ENCODE data around the gene HOATZ. TPM values are rescaled to one million over a fixed set of nuclear protein-coding genes. Genes with fewer than 3 reads are reported as not detected.

The HOATZ gene
- total RNA-seq, 2 experiments from 2014 or later = not detected

- DNase-seq = no peak
- Mint-ChIP-seq H3K27ac (no peak overlapping the region), H3K4me1 (ENCODE audit: low read depth) (no peaks in the 10 kb centered on the region), H3K36me3 (no peaks in the 10 kb centered on the region), H3K9me3 (no peaks in the 10 kb centered on the region), H3K4me3 (no peak overlapping the region), H3K27me3 (peaks cover 6% of the 10 kb centered on the region)
- POLR2A ChIA-PET = no interaction called here
- intact Hi-C loops (cut with micrococcal nuclease) = no loop called here
- CTCF ChIA-PET = no interaction called here
These were observed 58.0 kb downstream of the HOATZ start for GRCh38 chr11:111572581-111572980.

- ChIA-PET POLR2A (no interaction called here), CTCF (interaction anchor here (1.1 kb wide), 1 partner anchor 119 kb away, joined by 4 read pairs; no protein-coding TSS in a partner anchor)
- H3K36me3 Mint-ChIP-seq = no peaks in the 10 kb centered on the region
- H3K27me3 Mint-ChIP-seq = peaks cover 6% of the 10 kb centered on the region
- no peak overlapping the region for H3K27ac Mint-ChIP-seq
- no peak for DNase-seq
- no peak overlapping the region for H3K4me3 Mint-ChIP-seq
- intact Hi-C loops (cut with micrococcal nuclease) = no loop called here
- no peaks in the 10 kb centered on the region for H3K4me1 Mint-ChIP-seq (ENCODE audit: low read depth)
- H3K9me3 Mint-ChIP-seq = no peaks in the 10 kb centered on the region
These were observed 59.3 kb downstream of the HOATZ start for GRCh38 chr11:111573821-111574249.

- DNase-seq = no peak
- Mint-ChIP-seq H3K27ac (no peak overlapping the region), H3K4me3 (no peak overlapping the region), H3K4me1 (ENCODE audit: low read depth) (no peaks in the 10 kb centered on the region), H3K27me3 (peaks cover 6% of the 10 kb centered on the region), H3K9me3 (no peaks in the 10 kb centered on the region), H3K36me3 (no peaks in the 10 kb centered on the region)
- ChIA-PET CTCF (interaction anchor here (1.1 kb wide), 1 partner anchor 120 kb away, joined by 4 read pairs; no protein-coding TSS in a partner anchor), POLR2A (no interaction called here)
- intact Hi-C loops (cut with micrococcal nuclease) = no loop called here
These were observed 60.0 kb downstream of the HOATZ start for GRCh38 chr11:111574373-111575225.

- H3K4me3 Mint-ChIP-seq = no peak overlapping the region
- CTCF ChIA-PET = no interaction called here
- no peaks in the 10 kb centered on the region for H3K4me1 Mint-ChIP-seq (ENCODE audit: low read depth)
- no peaks in the 10 kb centered on the region for H3K9me3 Mint-ChIP-seq
- no peak overlapping the region for H3K27ac Mint-ChIP-seq
- POLR2A ChIA-PET = no interaction called here
- no peaks in the 10 kb centered on the region for H3K36me3 Mint-ChIP-seq
- DNase-seq = no peak
- peaks cover 5% of the 10 kb centered on the region for H3K27me3 Mint-ChIP-seq
- intact Hi-C loops (cut with micrococcal nuclease) = no loop called here
These were observed 61.2 kb downstream of the HOATZ start for GRCh38 chr11:111575740-111576139.

- Mint-ChIP-seq H3K36me3 (no peaks in the 10 kb centered on the region), H3K4me3 (no peak overlapping the region), H3K27ac (no peak overlapping the region), H3K4me1 (ENCODE audit: low read depth) (no peaks in the 10 kb centered on the region), H3K27me3 (no peaks in the 10 kb centered on the region), H3K9me3 (no peaks in the 10 kb centered on the region)
- intact Hi-C loops (cut with micrococcal nuclease) = no loop called here
- no peak for DNase-seq
- POLR2A ChIA-PET = no interaction called here
- CTCF ChIA-PET = interaction anchor here (1.0 kb wide), 1 partner anchor 228 kb away, joined by 3 read pairs; no protein-coding TSS in a partner anchor
These were observed 63.2 kb downstream of the HOATZ start for GRCh38 chr11:111577821-111578220.

- no peak for DNase-seq
- ChIA-PET POLR2A (no interaction called here), CTCF (interaction anchor here (1.0 kb wide), 1 partner anchor 196 kb away, joined by 4 read pairs; no protein-coding TSS in a partner anchor)
- H3K27ac Mint-ChIP-seq = no peak overlapping the region
- intact Hi-C loops (cut with micrococcal nuclease) = loop anchor here (5.0 kb wide), 1 partner anchor 129 kb away; no protein-coding TSS in a partner anchor
- H3K4me1 Mint-ChIP-seq (ENCODE audit: low read depth) = no peaks in the 10 kb centered on the region
- no peaks in the 10 kb centered on the region for H3K27me3 Mint-ChIP-seq
- H3K4me3 Mint-ChIP-seq = no peak overlapping the region
- H3K9me3 Mint-ChIP-seq = no peaks in the 10 kb centered on the region
- H3K36me3 Mint-ChIP-seq = no peaks in the 10 kb centered on the region
These were observed 66.8 kb downstream of the HOATZ start for GRCh38 chr11:111581341-111581740.

GRCh38 chr11:111582163-111582562, 67.6 kb downstream of the HOATZ start:
- H3K9me3 Mint-ChIP-seq = no peaks in the 10 kb centered on the region
- H3K4me1 Mint-ChIP-seq (ENCODE audit: low read depth) = no peaks in the 10 kb centered on the region
- H3K27me3 Mint-ChIP-seq = no peaks in the 10 kb centered on the region
- DNase-seq = no peak
- H3K4me3 Mint-ChIP-seq = no peak overlapping the region
- H3K36me3 Mint-ChIP-seq = no peaks in the 10 kb centered on the region
- CTCF ChIA-PET = interaction anchor here (1.0 kb wide), 1 partner anchor 196 kb away, joined by 4 read pairs; no protein-coding TSS in a partner anchor
- POLR2A ChIA-PET = no interaction called here
- no peak overlapping the region for H3K27ac Mint-ChIP-seq
- intact Hi-C loops (cut with micrococcal nuclease) = loop anchor here (5.0 kb wide), 1 partner anchor 130 kb away; no protein-coding TSS in a partner anchor

GRCh38 chr11:111582881-111583280, 68.3 kb downstream of the HOATZ start:
- POLR2A ChIA-PET = no interaction called here
- no peaks in the 10 kb centered on the region for H3K4me1 Mint-ChIP-seq (ENCODE audit: low read depth)
- H3K27ac Mint-ChIP-seq = no peak overlapping the region

GRCh38 chr11:111585371-111585770, 70.8 kb downstream of the HOATZ start:
- intact Hi-C loops (cut with micrococcal nuclease) = no loop called here
- POLR2A ChIA-PET = no interaction called here
- CTCF ChIA-PET = interaction anchor here (0.7 to 5.7 kb wide), 8 partner anchors 19 to 258 kb away, joined by 3 to 101 read pairs (median 4); partner anchors contain the start of gene PPP2R1B
- no peak overlapping the region for H3K27ac Mint-ChIP-seq
- H3K4me3 Mint-ChIP-seq = no peak overlapping the region
- H3K9me3 Mint-ChIP-seq = no peaks in the 10 kb centered on the region
- no peak for DNase-seq
- H3K27me3 Mint-ChIP-seq = no peaks in the 10 kb centered on the region
- no peaks in the 10 kb centered on the region for H3K36me3 Mint-ChIP-seq
- H3K4me1 Mint-ChIP-seq (ENCODE audit: low read depth) = no peaks in the 10 kb centered on the region

More at GRCh38 chr11:111582881-111583280, 68.3 kb downstream of the HOATZ start:
- Mint-ChIP-seq H3K9me3 (no peaks in the 10 kb centered on the region), H3K36me3 (no peaks in the 10 kb centered on the region), H3K27me3 (no peaks in the 10 kb centered on the region), H3K4me3 (no peak overlapping the region)
- intact Hi-C loops (cut with micrococcal nuclease) = loop anchor here (5.0 kb wide), 1 partner anchor 131 kb away; no protein-coding TSS in a partner anchor
- CTCF ChIA-PET = no interaction called here
- DNase-seq = no peak

- peak; percentile 35 for DNase-seq
- ChIA-PET CTCF (interaction anchor here (0.6 to 5.7 kb wide), 22 partner anchors 11 to 304 kb away, joined by 3 to 101 read pairs (median 4); partner anchors contain the start of genes ALG9, PPP2R1B and SIK2), POLR2A (interaction anchor here (1.0 to 1.3 kb wide), 2 partner anchors 190 to 500 kb away, joined by 3 to 5 read pairs; partner anchors contain the start of genes SDHD and TIMM8B)
- Mint-ChIP-seq H3K36me3 (no peaks in the 10 kb centered on the region), H3K27ac (no peak overlapping the region), H3K4me3 (no peak overlapping the region), H3K4me1 (ENCODE audit: low read depth) (no peaks in the 10 kb centered on the region), H3K9me3 (no peaks in the 10 kb centered on the region), H3K27me3 (no peaks in the 10 kb centered on the region)
- intact Hi-C loops (cut with micrococcal nuclease) = loop anchor here (1.0 to 2.0 kb wide), 3 partner anchors 22 to 255 kb away; no protein-coding TSS in a partner anchor
These were observed 71.8 kb downstream of the HOATZ start for GRCh38 chr11:111586388-111586831.

Data from activated CD4-positive, alpha-beta memory T cell treated with anti-CD3 and anti-CD28 coated beads for 36 hours (primary cell).